GM13976 (cell line): Measurements from ENCODE around the gene CTSS.
A peak's percentile ranks its signal among the peaks of the same experiment; 100 is the strongest.

Experiments used
- DNase-seq: peaks from one replicate; pipeline ENCODE4 v3.0.0; 2012; ENCODE audit warnings: low spot score
- in situ Hi-C: fragments of 300-500 bp; cut with MboI; formaldehyde crosslinking; loops from one replicate; pipeline ENCODE4 v1.12.0; 2022; ENCODE audit warnings: low sequenced_read_pairs, mixed read lengths, inconsistent platforms; ENCODE audit not compliant: unreplicated experiment
- TF ChIP-seq, protein P1 (sequence below): IDR thresholded peaks from 2 replicates; pipeline ENCODE4 v1.5.1; 2012; ENCODE audit warnings: borderline replicate concordance, mild to moderate bottlenecking; ENCODE audit not compliant: insufficient read depth; ENCODE audit errors: extremely low read depth, missing control alignments, control extremely low read depth

The CTSS gene

DNA sequence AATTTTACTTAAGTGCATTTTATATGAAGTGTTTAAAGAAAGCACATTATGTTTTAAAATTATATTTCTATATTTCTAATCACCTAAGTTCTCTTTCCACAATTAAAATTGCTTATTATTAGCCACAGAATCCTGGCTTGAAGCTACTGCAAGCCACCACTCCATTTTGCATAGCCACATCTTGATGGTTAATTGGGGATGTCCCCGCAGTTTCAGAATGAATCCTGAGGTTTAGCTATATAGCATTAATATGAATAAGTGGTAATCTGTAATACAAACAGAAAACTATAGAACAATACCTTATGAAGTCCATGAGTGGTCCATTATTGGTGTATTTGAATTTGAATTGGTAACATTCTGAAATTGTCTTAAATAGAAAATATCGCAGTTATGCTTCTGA is 57.0 kb downstream of the CTSS start:
- in situ Hi-C loops, result no loop called here
- TF ChIP-seq, protein P1, sequence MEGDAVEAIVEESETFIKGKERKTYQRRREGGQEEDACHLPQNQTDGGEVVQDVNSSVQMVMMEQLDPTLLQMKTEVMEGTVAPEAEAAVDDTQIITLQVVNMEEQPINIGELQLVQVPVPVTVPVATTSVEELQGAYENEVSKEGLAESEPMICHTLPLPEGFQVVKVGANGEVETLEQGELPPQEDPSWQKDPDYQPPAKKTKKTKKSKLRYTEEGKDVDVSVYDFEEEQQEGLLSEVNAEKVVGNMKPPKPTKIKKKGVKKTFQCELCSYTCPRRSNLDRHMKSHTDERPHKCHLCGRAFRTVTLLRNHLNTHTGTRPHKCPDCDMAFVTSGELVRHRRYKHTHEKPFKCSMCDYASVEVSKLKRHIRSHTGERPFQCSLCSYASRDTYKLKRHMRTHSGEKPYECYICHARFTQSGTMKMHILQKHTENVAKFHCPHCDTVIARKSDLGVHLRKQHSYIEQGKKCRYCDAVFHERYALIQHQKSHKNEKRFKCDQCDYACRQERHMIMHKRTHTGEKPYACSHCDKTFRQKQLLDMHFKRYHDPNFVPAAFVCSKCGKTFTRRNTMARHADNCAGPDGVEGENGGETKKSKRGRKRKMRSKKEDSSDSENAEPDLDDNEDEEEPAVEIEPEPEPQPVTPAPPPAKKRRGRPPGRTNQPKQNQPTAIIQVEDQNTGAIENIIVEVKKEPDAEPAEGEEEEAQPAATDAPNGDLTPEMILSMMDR, result no peak

DNA sequence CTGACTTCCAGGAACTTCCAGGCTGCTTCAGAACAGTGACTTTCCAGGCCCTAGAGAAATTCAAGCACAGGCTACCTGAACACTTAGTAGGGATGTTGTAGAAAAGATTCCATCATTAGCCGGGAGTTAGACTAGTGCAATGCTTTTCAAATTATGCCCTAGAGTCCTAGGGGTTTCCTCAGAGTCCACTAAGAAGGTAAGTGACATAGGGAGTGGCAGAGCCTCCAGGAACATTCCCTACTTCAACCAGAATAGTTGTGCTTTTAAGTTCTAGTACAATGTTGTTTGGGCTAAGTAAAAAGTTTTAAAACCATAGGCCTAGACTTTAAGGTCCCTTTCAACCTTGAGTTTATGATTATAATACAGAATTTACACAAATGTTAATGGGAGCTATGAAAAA is 59.5 kb downstream of the CTSS start:
- in situ Hi-C loops, result no loop called here
- TF ChIP-seq, protein P1, result peak; percentile 1
- DNase-seq, result no peak

More for the DNA sequence above, 57.0 kb downstream of the CTSS start:
- peak; percentile 49 for DNase-seq

DNA sequence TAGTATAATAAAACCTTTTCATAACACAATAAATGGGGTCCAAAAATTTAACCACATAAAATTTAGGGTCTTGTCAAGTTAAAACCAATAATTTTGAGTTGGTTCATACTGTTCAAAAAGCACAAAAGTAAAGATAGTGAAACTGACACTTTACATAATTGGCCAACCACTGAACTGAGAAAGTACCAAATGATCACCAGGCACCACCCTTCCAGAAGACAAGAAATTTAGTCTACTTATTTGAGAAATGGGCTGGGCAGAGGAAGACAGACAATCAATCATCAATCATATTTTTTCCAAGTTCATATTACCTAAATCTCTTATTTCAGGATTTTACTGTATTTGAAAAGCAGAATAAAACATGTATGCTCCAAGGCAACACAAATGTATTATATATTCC is 62.2 kb downstream of the CTSS start:
- in situ Hi-C loops, result no loop called here
- TF ChIP-seq, protein P1, result no peak
- DNase-seq, result no peak

DNA sequence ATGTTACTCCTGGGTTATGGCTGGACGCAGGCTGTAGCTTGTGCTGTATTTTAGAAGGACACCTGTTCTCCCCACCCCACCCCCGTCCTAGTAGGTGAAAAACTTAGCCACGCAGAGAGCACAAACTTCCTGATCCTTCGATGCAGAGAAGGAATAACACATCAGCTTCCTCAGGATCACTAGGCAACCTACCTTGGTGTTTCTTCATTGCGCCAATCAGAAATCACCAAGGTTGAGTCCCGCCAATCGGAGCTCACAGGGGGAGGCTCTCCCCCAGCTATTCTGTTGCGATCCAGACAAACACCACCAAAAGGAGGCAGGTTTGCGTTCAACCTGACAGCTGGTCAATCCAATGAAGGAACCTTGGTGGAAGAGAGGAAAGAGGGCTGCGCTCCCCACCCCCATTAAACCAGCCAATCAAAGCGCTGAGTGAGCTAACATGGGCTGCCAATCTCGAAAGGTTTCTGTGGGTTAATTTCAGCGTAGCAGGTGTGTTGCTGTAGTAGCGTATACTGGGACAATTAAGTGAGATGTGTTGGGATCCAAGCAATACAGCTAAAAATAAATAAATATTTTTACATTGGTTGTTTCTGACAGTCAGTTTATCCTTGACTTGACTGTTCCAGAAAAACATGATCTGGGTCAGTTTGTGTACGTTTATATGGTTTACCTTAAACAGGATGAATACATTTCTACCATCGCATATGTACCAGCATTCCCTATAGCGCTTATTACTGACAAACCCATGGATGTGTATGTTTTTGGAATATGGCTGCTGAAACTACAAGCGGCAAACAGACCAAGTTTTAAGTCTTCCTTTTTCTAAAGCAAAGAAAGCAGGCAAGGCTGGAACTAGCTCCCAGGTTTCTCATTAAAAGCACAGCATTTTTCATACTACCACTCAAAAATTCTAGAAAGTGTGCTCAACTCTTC is 68.3 kb downstream of the CTSS start, which contains the start of gene GOLPH3L:
GOLPH3L (minus strand) TSS at position 160 of the 933 bp plus-strand sequence. CDS start 2,316 bp downstream, outside the sequence.
- peak; percentile 81 for DNase-seq
- TF ChIP-seq, protein P1, result no peak
- in situ Hi-C loops, result no loop called here

DNA sequence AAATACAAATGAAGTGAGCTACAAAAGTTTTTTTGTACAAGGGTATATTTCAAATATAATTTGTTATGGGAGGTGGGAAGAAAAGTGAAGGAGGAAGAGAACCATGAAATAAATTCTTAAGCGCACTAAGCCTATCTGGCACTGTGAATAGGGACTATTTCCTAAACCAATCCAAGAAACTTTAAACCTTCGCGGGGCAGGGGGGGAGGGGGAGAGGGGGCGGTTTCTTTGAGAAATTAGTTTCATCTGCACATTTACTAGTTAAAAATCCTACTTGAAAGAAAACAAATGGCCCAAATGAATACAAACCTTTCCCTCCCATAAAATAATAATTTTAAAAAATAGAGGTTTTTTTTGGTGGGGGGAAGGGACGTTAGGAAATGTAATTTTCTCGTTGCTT is 69.0 kb downstream of the CTSS start:
- no peak for DNase-seq
- in situ Hi-C loops, result no loop called here
- TF ChIP-seq, protein P1, result no peak

DNA sequence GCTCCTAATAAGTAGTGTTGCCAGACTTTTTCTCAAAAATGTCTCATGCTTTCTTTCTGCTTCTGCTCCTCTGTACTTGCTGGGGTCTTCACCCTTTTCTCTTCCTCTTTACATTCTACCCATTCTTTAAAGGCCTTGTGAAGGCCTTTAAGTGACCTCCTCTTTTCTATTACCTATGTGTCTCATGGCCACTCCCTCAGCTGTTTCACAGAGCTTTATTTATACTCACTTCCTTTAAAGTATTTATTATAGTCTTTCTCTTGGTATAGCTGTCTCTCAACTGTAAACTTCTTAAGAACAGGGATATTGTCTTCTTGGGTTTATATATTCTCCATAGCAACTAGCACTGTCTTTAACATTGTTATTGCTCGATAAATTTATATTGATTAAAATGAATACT is 69.4 kb downstream of the CTSS start:
- in situ Hi-C loops, result no loop called here
- TF ChIP-seq, protein P1, result no peak
- DNase-seq, result no peak
